NCI-H446 treated with DMSO at 0.1 percent for 48 hours (cell line): Measurements from ENCODE around the gene HCAR2.
"Not testable (repeated sequence)": the region's sequence is repeated elsewhere in the genome, so short reads cannot be mapped to it uniquely, and the experiment has no call there.

Source experiments
- DNase-seq: peaks from one replicate; lab custom pipeline; 2025; lab: John Stamatoyannopoulos, UW

Gene HCAR2

DNA sequence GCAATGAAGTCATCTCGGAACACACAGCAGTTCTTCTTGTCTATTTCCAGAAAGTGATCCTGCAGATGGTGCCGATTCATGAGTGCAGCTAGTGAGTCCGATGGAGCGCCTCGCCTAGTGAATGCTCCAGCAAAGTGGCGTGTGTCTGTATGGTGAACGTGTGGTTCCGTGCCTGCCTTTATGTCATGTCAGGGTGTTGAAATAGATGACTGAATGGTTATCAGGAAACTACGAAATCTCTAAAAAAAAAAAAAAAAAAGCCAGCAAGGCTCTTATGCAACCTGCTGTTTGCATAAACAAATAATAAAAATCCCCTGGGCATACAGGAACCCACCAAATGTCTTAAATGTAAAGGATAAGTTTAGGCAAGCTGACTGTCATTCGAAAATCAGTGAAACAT lies 13.5 kb upstream of the HCAR2 start, which contains the start of gene HCAR3:
HCAR3 (minus strand) TSS at position 154 of the 400 bp plus-strand sequence; CDS start at position 80, 74 bp downstream.
- not testable (repeated sequence) for DNase-seq

DNA sequence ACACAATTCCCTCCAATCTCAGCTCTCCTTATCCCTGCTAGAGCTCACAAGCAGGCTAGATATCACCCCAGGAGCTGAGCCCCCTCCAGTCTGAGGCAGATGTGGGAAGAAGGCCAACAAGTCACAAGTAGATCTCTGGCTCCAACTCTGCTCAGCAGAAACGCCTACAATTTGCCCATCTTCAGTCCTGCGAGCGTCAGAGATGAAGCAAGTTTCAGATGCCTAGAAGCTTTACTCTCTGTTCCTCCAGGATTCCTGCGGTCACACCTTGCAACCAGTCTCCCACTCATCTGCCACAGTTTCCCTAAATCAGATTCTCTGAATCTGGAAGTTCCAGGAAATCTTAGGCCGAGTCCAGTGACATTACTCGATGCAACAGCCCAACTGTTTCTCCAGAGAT lies 12.1 kb upstream of the HCAR2 start:
- DNase-seq: not testable (repeated sequence)

DNA sequence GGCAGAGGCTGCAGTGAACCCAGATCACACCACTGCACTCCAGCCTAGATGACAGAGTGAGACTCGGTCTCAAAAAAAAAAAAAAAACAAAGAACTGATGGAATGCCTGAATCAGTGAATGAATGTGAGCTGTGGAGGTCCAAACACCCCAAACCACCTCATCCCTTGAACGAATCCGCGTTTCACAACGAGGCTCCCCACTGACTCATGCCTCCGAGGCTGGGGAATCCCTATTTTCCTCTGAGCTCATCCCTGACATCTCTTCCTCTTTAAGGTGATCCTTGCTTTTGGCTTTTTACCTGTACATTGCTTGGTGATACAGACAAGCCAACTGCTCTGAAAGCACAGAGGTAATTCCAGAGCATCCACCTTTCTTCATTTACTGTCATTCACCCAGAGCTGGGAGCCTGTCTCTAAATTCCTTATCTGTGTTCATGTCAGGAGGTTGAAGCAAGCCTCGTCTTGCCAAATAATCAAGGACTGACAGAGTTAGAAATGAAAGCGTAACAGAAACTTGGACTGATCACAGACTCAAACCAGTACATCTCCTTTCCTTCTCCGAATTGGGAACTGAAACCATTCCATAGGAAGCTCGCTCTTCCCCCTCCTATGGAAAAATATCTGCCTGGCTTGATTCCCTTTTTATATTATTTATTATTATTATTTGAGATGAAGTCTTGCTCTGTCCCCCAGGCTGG lies 10.5 kb upstream of the HCAR2 start:
- not testable (repeated sequence) for DNase-seq

DNA sequence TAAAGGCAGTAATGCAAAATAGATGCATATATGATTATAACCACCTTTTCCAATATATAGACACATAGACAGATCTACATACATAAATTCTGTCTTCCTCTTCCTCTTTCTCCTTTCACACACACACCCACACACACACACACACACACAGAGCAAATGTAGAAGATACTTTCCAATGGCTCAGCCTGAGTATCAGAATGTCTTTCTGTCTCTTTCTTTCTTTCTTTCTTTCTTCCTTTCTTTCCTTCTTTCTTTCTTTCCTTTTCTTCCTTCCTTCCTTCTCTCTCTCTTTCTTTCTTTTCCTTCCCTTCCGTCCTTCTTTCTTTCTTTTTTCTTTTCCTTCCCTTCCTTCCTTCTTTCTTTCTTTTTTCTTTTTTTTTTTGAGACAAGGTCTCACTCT lies 8.1 kb upstream of the HCAR2 start:
- DNase-seq: not testable (repeated sequence)

DNA sequence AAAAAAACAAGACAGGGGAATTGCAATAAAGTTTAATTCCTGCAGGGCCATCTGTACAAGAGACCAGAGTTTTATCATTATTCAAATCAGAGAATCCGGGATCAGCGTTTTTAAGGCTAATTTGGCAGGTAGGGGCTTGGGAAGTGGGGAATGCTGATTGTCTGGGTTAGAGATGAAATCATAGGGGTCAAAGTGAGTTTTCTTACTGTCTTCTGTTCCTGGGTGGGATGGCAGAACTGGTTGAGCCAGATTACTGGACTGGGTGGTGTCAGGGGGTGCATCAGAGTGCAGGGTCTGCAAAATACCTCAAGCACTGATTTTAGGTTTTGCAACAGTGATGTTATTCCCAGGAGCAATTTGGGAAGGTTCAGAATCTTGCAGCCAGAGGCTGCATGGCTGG lies 7.2 kb upstream of the HCAR2 start:
- DNase-seq: not testable (repeated sequence)

DNA sequence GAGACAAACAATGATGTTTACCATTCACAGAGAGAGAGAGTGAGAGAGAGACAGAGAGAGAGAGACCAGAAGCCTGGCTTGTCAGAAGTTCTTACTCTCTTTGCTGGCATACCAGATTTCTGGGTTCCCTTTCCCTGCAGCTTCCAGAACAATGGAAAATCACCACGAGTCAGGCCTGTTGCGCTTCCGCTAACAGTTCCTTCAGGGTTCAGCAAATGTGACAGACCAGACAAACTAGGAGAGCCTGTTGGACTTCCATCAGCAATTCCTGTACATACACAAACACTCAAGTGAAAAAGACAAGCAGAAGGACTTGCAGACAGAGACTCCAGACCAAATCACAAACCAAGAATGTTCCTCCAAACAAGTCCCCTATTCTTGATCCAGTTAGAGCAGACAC lies 6.1 kb upstream of the HCAR2 start:
- DNase-seq: not testable (repeated sequence)

DNA sequence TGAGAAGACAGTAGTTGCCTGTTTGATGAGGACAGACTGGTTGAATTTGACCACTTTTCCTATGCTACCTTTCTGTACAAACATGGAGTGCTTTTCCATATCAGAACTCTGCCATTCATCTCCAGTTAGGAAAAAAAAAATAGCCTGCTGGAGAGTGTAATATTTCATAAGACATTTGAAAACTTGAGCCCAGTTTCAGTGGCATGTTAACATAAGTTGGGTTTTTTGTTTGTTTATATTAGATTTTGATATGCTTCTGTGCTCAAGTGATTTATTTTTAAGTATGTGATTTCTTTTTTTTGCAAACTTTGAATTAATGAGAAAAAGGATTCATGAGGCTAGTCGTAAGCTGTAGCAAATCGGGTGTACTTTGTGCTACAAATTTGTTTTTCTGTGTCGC lies 684 bp upstream of the HCAR2 start:
- not testable (repeated sequence) for DNase-seq

DNA sequence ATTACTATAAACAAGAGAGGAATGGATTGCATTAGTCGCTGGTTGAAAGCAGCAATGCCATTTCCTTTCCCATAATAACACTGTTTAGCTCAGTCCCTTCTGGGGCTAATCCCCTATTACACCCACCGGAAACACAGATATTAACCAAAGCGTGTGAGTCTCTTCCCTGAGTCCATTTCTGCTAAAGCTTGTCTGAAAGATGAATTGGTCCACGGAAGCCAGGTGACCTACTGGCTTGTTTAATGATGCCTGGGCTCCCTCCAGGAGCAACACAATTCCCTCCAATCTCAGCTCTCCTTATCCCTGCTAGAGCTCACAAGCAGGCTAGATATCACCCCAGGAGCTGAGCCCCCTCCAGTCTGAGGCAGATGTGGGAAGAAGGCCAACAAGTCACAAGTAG lies 1.7 kb downstream of the HCAR2 start:
- DNase-seq: not testable (repeated sequence)

DNA sequence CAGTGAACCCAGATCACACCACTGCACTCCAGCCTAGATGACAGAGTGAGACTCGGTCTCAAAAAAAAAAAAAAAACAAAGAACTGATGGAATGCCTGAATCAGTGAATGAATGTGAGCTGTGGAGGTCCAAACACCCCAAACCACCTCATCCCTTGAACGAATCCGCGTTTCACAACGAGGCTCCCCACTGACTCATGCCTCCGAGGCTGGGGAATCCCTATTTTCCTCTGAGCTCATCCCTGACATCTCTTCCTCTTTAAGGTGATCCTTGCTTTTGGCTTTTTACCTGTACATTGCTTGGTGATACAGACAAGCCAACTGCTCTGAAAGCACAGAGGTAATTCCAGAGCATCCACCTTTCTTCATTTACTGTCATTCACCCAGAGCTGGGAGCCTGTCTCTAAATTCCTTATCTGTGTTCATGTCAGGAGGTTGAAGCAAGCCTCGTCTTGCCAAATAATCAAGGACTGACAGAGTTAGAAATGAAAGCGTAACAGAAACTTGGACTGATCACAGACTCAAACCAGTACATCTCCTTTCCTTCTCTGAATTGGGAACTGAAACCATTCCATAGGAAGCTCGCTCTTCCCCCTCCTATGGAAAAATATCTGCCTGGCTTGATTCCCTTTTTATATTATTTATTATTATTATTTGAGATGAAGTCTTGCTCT lies 3.0 kb downstream of the HCAR2 start:
- DNase-seq: not testable (repeated sequence)

DNA sequence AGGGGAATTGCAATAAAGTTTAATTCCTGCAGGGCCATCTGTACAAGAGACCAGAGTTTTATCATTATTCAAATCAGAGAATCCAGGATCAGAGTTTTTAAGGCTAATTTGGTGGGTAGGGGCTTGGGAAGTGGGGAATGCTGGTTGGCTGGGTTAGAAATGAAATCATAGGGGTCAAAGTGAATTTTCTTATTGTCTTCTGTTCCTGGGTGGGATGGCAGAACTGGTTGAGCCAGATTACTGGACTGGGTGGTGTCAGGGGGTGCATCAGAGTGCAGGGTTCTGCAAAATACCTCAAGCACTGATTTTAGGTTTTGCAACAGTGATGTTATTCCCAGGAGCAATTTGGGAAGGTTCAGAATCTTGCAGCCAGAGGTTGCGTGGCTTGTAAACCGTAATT lies 6.2 kb downstream of the HCAR2 start:
- DNase-seq: not testable (repeated sequence)

DNA sequence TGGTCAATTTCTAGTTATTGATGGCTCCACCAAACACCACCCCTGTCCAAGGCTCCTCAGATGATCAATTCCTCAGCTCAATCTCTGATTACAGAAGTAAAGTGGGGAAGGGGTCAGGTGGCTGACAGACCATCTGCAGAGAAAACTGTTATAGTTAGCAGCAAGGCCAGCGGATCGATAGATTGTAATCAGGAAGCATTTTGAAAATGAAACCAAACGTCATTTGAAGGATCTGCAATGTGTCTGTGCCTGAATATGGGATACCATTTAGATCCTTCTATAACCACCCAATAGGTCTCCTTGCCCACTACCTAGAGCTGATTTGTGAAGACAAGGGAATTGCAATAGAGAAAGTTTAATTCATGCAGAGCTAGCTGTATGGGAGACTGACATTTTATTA lies 11.6 kb downstream of the HCAR2 start:
- no peak for DNase-seq

DNA sequence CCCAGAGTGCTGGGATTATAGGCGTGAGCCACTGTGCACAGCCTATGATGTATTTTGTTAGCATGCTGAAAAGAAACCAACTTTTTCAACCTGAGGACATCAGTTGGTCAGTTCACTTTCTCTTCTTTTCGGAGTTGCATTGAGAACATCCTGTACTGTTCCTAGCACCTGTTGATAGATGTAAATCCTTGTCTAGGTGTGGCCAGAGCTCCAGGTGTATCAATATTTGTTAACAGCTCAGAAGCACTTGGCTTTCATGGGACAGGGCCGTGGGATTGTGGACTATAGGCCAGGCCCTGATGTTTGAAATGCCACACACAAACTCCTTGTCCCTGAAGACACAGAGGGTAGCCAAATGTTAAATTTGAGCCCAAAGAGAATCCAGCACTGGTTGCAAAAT lies 14.9 kb downstream of the HCAR2 start:
- DNase-seq: no peak

DNA sequence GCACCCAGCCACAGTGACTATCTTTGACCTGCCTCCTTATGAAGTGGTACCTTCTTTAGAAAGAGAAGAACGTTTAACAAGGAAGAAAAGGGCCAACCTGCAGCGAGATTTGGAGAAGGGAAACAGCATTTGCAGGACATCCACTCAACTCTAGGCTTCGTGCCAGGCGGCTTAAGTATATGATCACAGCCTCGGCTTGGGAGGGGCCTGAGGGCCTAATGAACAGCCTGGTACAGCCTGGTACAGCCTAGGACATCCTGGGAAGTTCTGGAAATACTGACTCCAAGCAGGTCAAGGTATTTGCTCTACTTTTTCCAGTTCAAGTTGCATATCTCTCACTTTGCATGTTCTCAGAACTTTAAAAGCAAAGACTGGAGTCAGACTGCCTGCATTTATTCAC lies 16.1 kb downstream of the HCAR2 start:
- no peak for DNase-seq

DNA sequence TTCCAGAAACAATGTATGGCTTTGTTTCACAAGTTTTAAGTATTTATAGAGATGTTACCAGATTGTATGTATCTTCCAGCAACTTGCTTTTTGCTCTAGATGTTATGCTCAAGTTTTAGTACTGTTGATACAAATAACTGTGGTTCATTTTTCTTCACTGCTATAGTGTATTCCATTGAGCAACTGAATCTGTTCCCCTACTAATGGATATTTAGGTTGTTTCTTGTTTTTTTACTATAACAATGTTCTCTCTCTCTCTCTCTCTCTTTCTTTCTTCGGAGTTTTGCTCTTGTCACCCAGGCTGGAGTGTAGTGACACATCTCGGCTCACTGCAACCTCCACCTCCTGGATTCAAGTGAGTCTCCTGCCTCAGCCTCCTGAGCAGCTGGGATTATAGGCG lies 16.6 kb downstream of the HCAR2 start:
- DNase-seq: no peak

DNA sequence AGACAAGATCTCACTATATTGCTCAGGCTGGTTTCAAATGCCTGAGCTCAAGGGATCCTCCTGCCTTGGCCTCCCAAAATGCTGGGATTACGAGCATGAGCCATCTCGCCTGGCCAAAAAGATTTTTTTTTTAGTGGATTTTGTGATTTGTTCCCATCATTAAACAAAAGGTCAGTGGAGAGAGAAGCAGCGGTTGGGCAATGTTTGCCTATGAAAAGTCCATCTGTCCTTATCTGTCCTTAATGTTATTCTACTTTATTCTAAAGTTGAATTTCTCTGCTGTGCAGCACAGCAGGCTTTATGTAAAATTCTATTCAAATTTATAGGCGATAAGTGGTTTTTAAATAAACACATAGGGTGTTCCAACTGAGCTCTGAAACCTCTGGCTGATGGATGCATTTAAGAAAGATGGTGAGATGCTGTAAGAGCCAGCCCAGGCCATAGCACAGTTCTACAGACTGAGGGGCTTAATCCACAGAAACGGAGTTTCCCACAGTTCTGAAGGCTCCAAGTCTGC lies 18.8 kb downstream of the HCAR2 start:
- no peak for DNase-seq

DNA sequence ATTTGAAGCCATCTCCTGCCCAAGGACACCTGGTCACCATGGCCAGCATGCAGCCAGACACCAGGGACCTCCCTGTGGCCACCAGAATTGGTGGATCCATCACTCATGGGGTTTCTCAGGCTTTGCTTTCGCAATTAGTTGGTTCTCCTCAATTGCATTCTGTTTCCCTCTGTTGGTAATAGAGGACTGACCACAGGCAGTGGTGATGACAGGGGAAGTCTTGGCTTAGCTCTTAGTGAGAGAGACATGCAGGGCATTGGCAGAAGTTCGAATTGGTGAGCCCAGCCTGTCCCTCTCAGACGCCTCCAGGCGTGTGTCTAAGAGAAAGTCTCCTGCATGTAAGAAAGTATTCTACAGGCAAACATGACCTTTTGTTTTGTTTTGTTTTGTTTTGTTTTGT lies 21.3 kb downstream of the HCAR2 start:
- DNase-seq: no peak

DNA sequence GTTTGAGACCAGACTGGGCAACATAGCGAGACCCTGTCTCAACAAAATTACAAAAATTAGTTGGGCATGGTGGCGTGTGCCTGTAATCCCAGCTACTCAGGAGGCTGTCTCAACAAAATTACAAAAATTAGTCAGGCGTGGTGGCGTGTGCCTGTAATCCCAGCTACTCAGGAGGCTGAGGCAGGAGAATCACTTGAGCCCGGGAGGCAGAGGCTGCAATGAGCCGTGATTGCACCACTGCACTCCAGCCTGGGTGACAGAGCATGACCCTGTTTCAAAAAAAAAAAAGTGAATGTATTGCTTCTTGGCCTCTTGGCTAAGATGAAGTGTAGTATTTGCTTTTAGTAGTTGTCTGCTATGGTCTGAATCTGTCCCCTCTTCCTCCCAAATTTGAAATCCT lies 22.2 kb downstream of the HCAR2 start:
- not testable (repeated sequence) for DNase-seq

DNA sequence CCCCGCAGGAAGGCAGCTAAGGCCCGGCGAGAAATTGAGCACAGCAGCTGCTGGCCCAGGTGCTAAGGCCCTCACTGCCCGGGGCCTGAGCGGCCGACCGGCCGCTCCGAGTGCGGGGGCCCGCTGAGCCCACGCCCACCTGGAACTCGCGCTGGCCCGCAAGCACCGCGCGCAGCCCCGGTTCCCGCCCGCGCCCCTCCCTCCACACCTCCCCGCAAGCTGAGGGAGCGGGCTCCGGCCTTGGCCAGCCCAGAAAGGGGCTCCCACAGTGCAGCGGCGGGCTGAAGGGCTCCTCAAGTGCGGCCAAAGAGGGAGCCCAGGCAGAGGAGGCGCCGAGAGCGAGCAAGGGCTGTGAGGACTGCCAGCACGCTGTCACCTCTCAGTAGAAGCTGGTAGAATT lies 26.4 kb downstream of the HCAR2 start:
- not testable (repeated sequence) for DNase-seq

DNA sequence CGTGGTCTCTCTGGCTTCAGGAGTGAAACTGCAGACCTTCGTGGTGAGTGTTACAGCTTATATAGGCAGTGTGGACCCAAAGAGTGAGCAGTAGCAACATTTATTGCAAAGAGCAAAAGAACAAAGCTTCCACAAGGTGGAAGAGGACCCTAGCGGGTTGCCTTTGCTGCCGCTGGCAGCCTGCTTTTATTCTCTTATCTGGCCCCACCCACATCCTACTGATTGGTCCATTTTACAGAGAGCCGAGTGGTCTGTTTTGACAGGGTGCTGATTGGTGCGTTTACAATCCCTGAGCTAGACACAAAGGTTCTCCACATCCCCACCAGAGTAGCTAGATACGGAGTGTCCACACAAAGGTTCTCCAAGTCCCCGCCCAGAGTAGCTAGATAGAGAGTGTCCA lies 27.1 kb downstream of the HCAR2 start:
- not testable (repeated sequence) for DNase-seq

DNA sequence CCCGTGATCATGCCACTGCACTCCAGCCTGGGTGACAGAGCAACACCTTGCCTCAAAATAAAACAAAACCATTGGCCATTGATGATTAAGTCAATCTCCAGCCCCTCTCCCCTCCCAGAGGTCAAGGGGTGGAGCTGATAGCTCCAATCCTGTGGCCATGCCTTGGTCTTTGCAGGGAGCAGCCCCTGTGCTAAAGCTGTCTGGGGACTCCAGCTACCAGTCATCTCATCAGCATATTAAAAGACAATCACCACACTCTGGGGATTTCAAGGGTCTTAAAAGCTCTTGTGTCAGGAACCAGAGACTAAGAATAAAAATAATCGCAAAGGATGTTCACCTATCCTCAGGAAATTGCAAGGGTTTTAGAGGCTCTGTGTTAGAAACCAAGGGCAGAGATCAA lies 30.6 kb downstream of the HCAR2 start:
- DNase-seq: no peak

DNA sequence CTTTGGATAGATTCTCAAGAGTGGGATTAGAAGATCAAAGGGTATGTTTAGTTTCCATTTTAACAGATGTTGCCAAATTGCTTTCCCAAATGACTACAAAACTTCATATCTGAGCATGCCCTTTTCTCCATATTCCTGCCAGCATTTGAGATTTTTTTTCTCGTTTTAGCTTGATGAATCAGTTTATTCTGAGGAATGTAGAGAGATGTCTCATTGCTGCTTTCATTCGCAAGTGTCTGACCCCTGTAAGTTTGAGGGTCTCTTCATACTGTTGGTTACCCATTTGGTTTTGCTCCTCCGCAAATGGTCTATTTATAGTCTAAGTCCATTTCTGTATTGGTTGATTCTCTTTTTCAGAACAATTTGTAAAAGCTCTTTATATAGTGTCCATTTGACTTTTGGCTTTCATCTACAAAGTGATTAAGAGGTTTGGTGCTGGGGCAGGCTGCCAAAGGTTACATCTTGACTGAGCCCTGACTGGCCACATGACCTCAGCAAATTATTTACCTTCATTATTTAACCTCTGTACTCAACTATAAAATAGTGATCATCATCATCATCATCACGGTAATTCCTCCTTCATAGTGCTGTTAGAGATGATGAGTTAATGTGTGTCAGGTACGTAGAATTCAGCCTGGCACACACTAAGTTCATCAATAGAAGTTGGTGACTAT lies 33.6 kb downstream of the HCAR2 start:
- no peak for DNase-seq

DNA sequence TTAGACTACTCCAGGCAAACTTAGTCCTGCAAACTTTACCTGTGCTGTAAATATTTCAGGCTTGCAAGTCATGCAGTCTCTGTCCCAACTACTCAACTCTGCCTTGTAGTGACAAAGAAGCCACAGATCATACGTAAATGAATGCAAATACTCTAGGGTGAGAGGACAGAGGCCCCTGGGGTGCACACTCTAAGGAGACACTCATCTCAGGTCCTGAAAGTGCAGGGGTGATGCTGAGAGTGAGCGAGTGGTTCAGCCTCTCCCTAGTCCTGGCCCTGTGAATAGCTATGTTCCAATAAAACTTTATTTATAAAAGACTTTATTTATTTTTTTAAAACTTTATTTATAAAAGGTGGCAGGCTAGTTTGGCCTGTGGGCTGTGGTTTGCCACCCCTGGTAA lies 34.9 kb downstream of the HCAR2 start:
- DNase-seq: no peak

DNA sequence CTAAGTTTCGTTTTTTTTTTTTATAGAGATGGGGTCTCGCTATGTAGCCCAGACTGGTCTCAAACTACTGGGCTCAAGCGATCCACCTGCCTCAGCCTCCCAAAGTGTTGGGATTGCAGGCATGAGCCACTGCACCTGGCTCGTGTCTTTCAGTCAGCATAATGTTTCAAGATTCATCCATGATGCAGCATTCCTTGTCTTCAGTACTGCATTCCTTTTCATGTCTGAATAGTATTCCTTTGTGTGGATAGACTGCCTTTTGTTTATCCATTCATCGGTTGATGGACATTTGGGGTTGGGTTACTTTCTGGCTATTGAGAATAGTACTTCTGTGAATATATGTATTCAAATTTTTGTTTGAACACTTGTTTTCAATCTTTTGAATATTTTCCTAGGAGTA lies 37.4 kb downstream of the HCAR2 start:
- no peak for DNase-seq
